ENCODE data around the gene TRAPPC10.

GRCh38 chr21:43982489-43983078 lies 29.5 kb upstream of the TRAPPC10 start:
- TF ChIP-seq EZH2 (IDR thresholded peaks at IDR 0.05) (no peak), POLR2A (IDR thresholded peaks at IDR 0.05; ENCODE audit: borderline replicate concordance, extremely low read depth, insufficient read depth, insufficient read length) (no peak), CTCF (IDR thresholded peaks at IDR 0.05 in 2 of 3, conservative IDR thresholded peaks at IDR 0.05 in 1 of 3; ENCODE audit: borderline replicate concordance in 1 of 3, insufficient read depth in 1 of 3, low read depth in 2 of 3, low read length in 2 of 3) (no peak), ATF3 (IDR thresholded peaks at IDR 0.05) (no peak), ELF1 (IDR thresholded peaks at IDR 0.05; ENCODE audit: borderline replicate concordance, low read depth) (no peak), MAX (IDR thresholded peaks at IDR 0.05) (no peak), FOSL1 (IDR thresholded peaks at IDR 0.05; ENCODE audit: low read depth) (no peak), POLR2AphosphoS5 (IDR thresholded peaks at IDR 0.05; ENCODE audit: low read depth, low read length) (no peak), REST (IDR thresholded peaks at IDR 0.05; ENCODE audit: low read depth) (no peak), ZFX (IDR thresholded peaks at IDR 0.05) (no peak), ZNF274 (IDR thresholded peaks at IDR 0.05; ENCODE audit: low read depth, low read length) (no peak), CEBPB (IDR thresholded peaks at IDR 0.05; ENCODE audit: low read depth) (no peak)
